ENCODE data around the gene NOXO1.

DNA sequence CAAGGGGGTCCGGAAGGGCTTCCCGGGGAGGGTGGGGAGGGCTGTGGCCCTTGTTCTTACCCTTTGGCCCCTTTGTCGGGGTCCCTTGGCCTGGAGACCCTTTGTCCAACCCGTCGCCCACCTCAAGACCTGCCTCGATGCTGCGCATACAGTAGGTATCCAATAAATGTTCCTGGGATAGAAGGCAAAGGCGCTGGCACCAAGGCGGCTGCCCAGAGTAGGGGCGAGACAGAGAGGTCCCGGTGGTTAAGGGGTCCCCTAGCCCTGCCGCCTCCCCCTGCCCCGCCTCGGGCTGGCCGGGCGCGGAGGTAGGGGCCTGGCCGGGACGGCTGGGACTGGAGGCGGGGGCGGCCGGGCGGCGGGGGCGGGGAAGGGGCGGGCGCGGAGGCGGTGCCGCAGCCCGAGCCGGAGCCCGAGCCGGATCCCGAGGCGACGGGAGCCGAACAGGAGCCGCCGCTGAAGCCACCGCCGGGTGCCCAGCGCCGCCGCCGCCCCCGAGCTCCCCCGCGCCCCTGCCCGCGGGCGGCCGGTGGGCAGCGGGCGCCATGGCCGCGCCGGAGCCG is 45.3 kb upstream of the NOXO1 start, which contains the start of gene NHERF2:
- TF ChIP-seq, protein P1, sequence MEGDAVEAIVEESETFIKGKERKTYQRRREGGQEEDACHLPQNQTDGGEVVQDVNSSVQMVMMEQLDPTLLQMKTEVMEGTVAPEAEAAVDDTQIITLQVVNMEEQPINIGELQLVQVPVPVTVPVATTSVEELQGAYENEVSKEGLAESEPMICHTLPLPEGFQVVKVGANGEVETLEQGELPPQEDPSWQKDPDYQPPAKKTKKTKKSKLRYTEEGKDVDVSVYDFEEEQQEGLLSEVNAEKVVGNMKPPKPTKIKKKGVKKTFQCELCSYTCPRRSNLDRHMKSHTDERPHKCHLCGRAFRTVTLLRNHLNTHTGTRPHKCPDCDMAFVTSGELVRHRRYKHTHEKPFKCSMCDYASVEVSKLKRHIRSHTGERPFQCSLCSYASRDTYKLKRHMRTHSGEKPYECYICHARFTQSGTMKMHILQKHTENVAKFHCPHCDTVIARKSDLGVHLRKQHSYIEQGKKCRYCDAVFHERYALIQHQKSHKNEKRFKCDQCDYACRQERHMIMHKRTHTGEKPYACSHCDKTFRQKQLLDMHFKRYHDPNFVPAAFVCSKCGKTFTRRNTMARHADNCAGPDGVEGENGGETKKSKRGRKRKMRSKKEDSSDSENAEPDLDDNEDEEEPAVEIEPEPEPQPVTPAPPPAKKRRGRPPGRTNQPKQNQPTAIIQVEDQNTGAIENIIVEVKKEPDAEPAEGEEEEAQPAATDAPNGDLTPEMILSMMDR (IDR thresholded peaks at IDR 0.05; ENCODE audit: low read depth, low read length, missing input control) = no peak
- no peak for TF ChIP-seq MAX (IDR thresholded peaks at IDR 0.05)
- TF ChIP-seq, protein P2, sequence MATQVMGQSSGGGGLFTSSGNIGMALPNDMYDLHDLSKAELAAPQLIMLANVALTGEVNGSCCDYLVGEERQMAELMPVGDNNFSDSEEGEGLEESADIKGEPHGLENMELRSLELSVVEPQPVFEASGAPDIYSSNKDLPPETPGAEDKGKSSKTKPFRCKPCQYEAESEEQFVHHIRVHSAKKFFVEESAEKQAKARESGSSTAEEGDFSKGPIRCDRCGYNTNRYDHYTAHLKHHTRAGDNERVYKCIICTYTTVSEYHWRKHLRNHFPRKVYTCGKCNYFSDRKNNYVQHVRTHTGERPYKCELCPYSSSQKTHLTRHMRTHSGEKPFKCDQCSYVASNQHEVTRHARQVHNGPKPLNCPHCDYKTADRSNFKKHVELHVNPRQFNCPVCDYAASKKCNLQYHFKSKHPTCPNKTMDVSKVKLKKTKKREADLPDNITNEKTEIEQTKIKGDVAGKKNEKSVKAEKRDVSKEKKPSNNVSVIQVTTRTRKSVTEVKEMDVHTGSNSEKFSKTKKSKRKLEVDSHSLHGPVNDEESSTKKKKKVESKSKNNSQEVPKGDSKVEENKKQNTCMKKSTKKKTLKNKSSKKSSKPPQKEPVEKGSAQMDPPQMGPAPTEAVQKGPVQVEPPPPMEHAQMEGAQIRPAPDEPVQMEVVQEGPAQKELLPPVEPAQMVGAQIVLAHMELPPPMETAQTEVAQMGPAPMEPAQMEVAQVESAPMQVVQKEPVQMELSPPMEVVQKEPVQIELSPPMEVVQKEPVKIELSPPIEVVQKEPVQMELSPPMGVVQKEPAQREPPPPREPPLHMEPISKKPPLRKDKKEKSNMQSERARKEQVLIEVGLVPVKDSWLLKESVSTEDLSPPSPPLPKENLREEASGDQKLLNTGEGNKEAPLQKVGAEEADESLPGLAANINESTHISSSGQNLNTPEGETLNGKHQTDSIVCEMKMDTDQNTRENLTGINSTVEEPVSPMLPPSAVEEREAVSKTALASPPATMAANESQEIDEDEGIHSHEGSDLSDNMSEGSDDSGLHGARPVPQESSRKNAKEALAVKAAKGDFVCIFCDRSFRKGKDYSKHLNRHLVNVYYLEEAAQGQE (IDR thresholded peaks at IDR 0.05) = no peak

All from liver (tissue), 2 donors.